ENCODE measurements around the gene SYT7. TPM values are rescaled to one million over a fixed set of nuclear protein-coding genes. Genes with fewer than 3 reads are reported as not detected.

Gene SYT7
- total RNA-seq, 1 donor from 2014 or later = 10.3 TPM

DNA sequence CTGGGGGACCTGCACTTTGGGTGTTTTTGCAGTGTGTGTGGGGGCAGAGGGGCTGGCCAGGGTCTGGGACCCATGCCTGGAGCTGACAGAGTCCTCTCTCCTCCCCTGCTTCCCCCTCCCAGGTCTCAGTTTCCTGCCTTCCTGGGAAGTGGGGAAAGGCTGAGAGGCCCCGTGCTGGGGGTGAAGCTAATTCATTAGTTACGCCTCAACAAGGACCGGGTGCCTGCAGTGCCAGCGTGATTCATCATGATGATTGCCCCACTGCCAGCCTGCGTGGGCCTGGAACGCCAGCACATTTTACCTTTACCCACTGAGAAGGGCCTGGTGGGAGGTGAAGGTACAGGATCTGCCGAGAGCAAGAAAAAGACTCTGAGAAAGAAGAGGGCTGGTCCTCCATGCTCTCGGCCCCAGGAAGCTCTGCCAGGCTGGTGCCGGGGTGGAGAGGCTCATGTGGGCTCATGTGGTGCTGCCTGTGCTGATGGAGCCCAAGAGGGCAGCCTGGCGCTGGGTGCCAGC lies 75.2 kb downstream of the SYT7 start:
- Mint-ChIP-seq H3K27me3 (peaks cover 50% of the 10 kb centered on the region), H3K4me1 (ENCODE audit: low read depth) (peaks cover 2% of the 10 kb centered on the region), H3K9me3 (ENCODE audit: low read depth) (no peaks in the 10 kb centered on the region), H3K27ac (no peak overlapping the region), H3K4me3 (ENCODE audit: low read depth) (no peak overlapping the region), H3K36me3 (ENCODE audit: insufficient read depth) (no peaks in the 10 kb centered on the region)
- TF ChIP-seq, protein P1, sequence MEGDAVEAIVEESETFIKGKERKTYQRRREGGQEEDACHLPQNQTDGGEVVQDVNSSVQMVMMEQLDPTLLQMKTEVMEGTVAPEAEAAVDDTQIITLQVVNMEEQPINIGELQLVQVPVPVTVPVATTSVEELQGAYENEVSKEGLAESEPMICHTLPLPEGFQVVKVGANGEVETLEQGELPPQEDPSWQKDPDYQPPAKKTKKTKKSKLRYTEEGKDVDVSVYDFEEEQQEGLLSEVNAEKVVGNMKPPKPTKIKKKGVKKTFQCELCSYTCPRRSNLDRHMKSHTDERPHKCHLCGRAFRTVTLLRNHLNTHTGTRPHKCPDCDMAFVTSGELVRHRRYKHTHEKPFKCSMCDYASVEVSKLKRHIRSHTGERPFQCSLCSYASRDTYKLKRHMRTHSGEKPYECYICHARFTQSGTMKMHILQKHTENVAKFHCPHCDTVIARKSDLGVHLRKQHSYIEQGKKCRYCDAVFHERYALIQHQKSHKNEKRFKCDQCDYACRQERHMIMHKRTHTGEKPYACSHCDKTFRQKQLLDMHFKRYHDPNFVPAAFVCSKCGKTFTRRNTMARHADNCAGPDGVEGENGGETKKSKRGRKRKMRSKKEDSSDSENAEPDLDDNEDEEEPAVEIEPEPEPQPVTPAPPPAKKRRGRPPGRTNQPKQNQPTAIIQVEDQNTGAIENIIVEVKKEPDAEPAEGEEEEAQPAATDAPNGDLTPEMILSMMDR (IDR thresholded peaks at IDR 0.05; ENCODE audit: unreplicated experiment) = no peak
- DNase-seq (ENCODE audit: low spot score, unreplicated experiment) = no peak

DNA sequence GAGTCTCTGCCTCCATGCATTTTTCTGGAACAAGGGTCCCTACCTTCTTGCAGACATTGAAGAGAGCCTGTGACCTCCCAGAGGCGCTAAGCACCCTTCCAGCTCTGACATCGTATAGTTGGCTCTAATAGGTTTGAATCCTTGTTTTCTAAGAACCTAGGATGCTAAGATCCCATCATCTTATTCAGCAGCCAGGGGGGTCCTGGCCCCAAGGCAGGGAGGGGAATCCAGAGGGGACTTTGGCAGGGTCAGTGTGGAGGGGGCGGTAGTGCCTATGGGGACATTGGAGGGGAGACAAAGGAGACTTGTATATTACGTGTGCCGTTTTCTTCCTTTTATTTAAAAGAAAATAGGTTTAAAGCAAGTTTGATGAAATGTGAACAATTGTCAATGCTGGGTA lies 75.8 kb downstream of the SYT7 start:
- peaks cover 2% of the 10 kb centered on the region for H3K4me1 Mint-ChIP-seq (ENCODE audit: low read depth)
- TF ChIP-seq, protein P1 (IDR thresholded peaks at IDR 0.05; ENCODE audit: unreplicated experiment) = no peak
- no peaks in the 10 kb centered on the region for H3K9me3 Mint-ChIP-seq (ENCODE audit: low read depth)
- no peak overlapping the region for H3K4me3 Mint-ChIP-seq (ENCODE audit: low read depth)
- H3K27me3 Mint-ChIP-seq = peaks cover 52% of the 10 kb centered on the region
- no peaks in the 10 kb centered on the region for H3K36me3 Mint-ChIP-seq (ENCODE audit: insufficient read depth)
- H3K27ac Mint-ChIP-seq = no peak overlapping the region
- DNase-seq (ENCODE audit: low spot score, unreplicated experiment) = no peak

DNA sequence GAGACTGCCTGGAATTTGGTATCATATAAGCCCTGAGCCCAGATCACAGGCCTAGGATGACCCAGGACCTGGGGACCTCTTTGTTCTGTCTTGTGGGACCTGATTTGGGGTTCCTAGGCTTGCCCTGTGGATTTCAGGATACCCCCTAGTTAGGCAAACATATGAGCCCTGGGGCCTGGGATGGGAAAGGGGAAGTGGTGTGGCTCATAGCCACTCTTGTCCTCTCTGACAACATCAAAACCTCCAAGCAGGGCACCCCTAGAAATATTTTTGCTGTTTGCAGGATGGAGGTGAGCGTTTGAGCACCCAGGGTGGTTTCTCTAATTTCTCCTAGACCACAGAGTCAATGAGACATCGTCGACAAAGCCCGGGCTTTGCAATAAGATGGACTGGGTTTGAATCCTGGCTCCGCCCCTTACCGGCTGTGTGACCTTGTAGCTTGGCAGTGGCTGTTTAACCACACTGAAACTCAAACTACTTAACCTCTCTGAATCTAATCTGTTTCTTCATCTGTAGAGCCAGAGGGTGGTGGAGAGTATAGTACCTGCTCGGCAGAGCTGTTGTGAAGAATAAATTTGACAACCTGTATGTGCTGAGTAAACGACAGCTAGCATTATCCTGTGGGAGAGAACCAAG lies 77.6 kb downstream of the SYT7 start:
- no peak for DNase-seq (ENCODE audit: low spot score, unreplicated experiment)
- H3K36me3 Mint-ChIP-seq (ENCODE audit: insufficient read depth) = no peaks in the 10 kb centered on the region
- peaks cover 2% of the 10 kb centered on the region for H3K4me1 Mint-ChIP-seq (ENCODE audit: low read depth)
- no peaks in the 10 kb centered on the region for H3K9me3 Mint-ChIP-seq (ENCODE audit: low read depth)
- H3K27me3 Mint-ChIP-seq = peaks cover 52% of the 10 kb centered on the region
- TF ChIP-seq, protein P1 (IDR thresholded peaks at IDR 0.05; ENCODE audit: unreplicated experiment) = no peak
- H3K4me3 Mint-ChIP-seq (ENCODE audit: low read depth) = no peak overlapping the region
- peak overlapping the region; percentile 31 for H3K27ac Mint-ChIP-seq

DNA sequence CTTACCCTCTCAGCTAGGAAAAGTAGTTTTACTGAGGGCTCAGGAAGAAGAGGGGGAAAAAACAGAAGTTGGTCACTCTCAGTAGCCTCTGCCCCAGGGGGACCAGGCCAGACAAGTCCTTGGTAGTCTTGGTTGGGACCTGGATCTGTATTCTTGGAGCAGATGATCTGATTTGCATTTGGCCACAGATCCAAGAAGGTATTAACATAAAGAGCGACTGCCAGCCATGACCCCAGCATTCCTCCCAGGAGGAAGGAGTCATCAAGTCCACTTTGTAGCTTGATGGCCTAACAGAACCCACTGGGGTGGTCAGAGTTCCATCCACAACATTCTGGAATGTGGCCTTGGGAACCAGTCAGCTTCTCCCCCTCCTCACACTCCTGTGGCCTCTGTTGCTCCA lies 78.4 kb downstream of the SYT7 start:
- Mint-ChIP-seq H3K36me3 (ENCODE audit: insufficient read depth) (no peaks in the 10 kb centered on the region), H3K4me3 (ENCODE audit: low read depth) (no peak overlapping the region), H3K27me3 (peaks cover 45% of the 10 kb centered on the region), H3K4me1 (ENCODE audit: low read depth) (no peaks in the 10 kb centered on the region), H3K9me3 (ENCODE audit: low read depth) (no peaks in the 10 kb centered on the region), H3K27ac (no peak overlapping the region)
- TF ChIP-seq, protein P1 (IDR thresholded peaks at IDR 0.05; ENCODE audit: unreplicated experiment) = no peak
- DNase-seq (ENCODE audit: low spot score, unreplicated experiment) = no peak

DNA sequence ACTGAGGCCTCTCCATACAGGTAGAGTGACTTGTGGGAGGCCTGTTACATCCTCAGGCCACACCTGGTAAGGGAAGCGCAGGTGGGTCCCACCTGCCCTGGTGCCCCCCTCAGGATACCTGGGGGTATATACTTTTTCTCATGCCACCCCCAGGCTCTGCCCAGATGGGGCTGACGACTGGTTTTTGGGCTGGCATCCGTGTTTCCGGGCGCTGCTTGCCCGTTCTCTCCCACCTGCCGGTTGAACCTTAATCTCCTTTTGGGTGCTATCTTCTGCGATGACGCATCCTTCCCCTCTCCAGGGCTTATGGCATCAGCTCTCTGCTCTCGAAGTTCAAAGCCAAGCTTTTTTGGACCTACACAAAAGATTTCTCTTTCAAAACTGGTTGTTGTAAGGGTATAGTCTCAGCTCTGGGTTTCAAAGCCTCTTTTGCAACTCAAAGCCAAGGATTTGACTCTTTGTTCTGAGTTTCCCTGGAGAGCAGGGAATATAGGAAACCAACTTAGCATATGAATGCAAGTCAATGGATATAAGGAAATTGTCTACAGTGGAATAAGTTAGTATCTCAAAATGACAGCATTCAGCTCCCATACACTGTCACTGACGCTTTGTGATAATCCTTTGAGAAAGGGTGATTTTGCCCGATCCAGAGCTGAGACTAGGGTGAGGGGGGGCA lies 80.9 kb downstream of the SYT7 start:
- no peak for DNase-seq (ENCODE audit: low spot score, unreplicated experiment)
- no peak overlapping the region for H3K27ac Mint-ChIP-seq
- no peak overlapping the region for H3K4me3 Mint-ChIP-seq (ENCODE audit: low read depth)

More for the DNA sequence above, 80.9 kb downstream of the SYT7 start:
- Mint-ChIP-seq H3K36me3 (ENCODE audit: insufficient read depth) (no peaks in the 10 kb centered on the region), H3K27me3 (peaks cover 21% of the 10 kb centered on the region), H3K4me1 (ENCODE audit: low read depth) (no peaks in the 10 kb centered on the region), H3K9me3 (ENCODE audit: low read depth) (no peaks in the 10 kb centered on the region)
- TF ChIP-seq, protein P1 (IDR thresholded peaks at IDR 0.05; ENCODE audit: unreplicated experiment) = no peak
